ENCODE results near the gene HDAC9.
A peak's percentile ranks its signal among the peaks of the same experiment; 100 is the strongest.

HDAC9 gene

GRCh38 chr7:18607025-18607424 is 111.5 kb downstream of the HDAC9 start:
- no peak for DNase-seq

GRCh38 chr7:18610331-18610948 is 114.9 kb downstream of the HDAC9 start:
- no peak for DNase-seq

- DNase-seq = no peak
These were observed 119.3 kb downstream of the HDAC9 start for GRCh38 chr7:18614841-18615240.

- DNase-seq = no peak
These were observed 123.8 kb downstream of the HDAC9 start for GRCh38 chr7:18619311-18619710.

- no peak for DNase-seq
These were observed 127.8 kb downstream of the HDAC9 start for GRCh38 chr7:18623389-18623788.

- no peak for DNase-seq
These were observed 128.9 kb downstream of the HDAC9 start for GRCh38 chr7:18624459-18624858.

- no peak for DNase-seq
These were observed 130.5 kb downstream of the HDAC9 start for GRCh38 chr7:18626086-18626485.

- DNase-seq = no peak
These were observed 131.2 kb downstream of the HDAC9 start for GRCh38 chr7:18626717-18627116.

- no peak for DNase-seq
These were observed 142.0 kb downstream of the HDAC9 start for GRCh38 chr7:18637516-18637915.

GRCh38 chr7:18638594-18639452 is 143.3 kb downstream of the HDAC9 start:
- DNase-seq = no peak

GRCh38 chr7:18639711-18640110 is 144.2 kb downstream of the HDAC9 start:
- no peak for DNase-seq

- no peak for DNase-seq
These were observed 149.4 kb downstream of the HDAC9 start for GRCh38 chr7:18644981-18645380.

GRCh38 chr7:18647582-18647981 is 152.0 kb downstream of the HDAC9 start:
- DNase-seq = no peak

- DNase-seq = no peak
These were observed 153.6 kb downstream of the HDAC9 start for GRCh38 chr7:18648849-18649758.

- no peak for DNase-seq
These were observed 158.0 kb downstream of the HDAC9 start for GRCh38 chr7:18653381-18654155.

GRCh38 chr7:18654709-18655108 is 159.2 kb downstream of the HDAC9 start:
- no peak for DNase-seq

GRCh38 chr7:18655506-18655905 is 160.0 kb downstream of the HDAC9 start:
- DNase-seq = no peak

GRCh38 chr7:18655912-18656311 is 160.4 kb downstream of the HDAC9 start:
- no peak for DNase-seq

- no peak for DNase-seq
These were observed 160.8 kb downstream of the HDAC9 start for GRCh38 chr7:18656362-18656761.

- DNase-seq = no peak
These were observed 164.2 kb downstream of the HDAC9 start for GRCh38 chr7:18659746-18660145.

GRCh38 chr7:18663321-18663720 is 167.8 kb downstream of the HDAC9 start:
- DNase-seq = no peak

- DNase-seq = peak; percentile 58 to 63
These were observed 170.7 kb downstream of the HDAC9 start for GRCh38 chr7:18666107-18666728.

Data from stimulated activated CD4-positive, alpha-beta T cell treated with anti-CD3 and anti-CD28 coated beads, Interleukin-2, amount 100 ng/mL, for 24 hours (primary cell).